MM.1S (cell line): ENCODE measurements around the gene DMRT2.

Experiments used
- DNase-seq: peaks from one replicate; pipeline ENCODE4 v3.0.0-alpha.2; 2015
- H2AFZ ChIP-seq: fragments of 300-600 bp; sonication (generic); 2 replicates; pipeline ENCODE4 v1.6.0; 2016; ENCODE audit warnings: antibody characterized with exemption, low read length
- H3F3A ChIP-seq: fragments of 300-600 bp; sonication (generic); 2 replicates; pipeline ENCODE4 v1.6.1; 2016; ENCODE audit warnings: mild to moderate bottlenecking, antibody characterized with exemption, low read length, moderate library complexity, mixed read lengths; ENCODE audit not compliant: insufficient read depth
- H3K27ac ChIP-seq: fragments of 300-600 bp; sonication (generic); 2 replicates; pipeline ENCODE4 v1.5.1; 2016; ENCODE audit warnings: mild to moderate bottlenecking, low read length
- H3K27me3 ChIP-seq: fragments of 300-600 bp; sonication (generic); replicated peaks from 2 replicates; pipeline ENCODE4 v1.6.0; 2016; ENCODE audit warnings: low read length; ENCODE audit not compliant: insufficient read depth
- H3K36me3 ChIP-seq: fragments of 300-600 bp; sonication (generic); replicated peaks from 2 replicates; pipeline ENCODE4 v1.6.1; 2016; ENCODE audit warnings: mild to moderate bottlenecking, low read length, mixed read lengths; ENCODE audit not compliant: insufficient read depth
- H3K4me1 ChIP-seq: fragments of 300-600 bp; sonication (generic); 2 replicates; pipeline ENCODE4 v1.6.1; 2016; ENCODE audit warnings: low read length, mixed read lengths
- H3K4me2 ChIP-seq: fragments of 300-600 bp; sonication (generic); 2 replicates; pipeline ENCODE4 v1.6.0; 2016; ENCODE audit warnings: low read depth, low read length
- H3K4me3 ChIP-seq: fragments of 300-600 bp; sonication (generic); 2 replicates; pipeline ENCODE4 v1.5.1; 2016; ENCODE audit warnings: low read length, mixed read lengths
- H3K79me2 ChIP-seq: fragments of 300-600 bp; sonication (generic); 2 replicates; pipeline ENCODE4 v1.6.1; 2016; ENCODE audit warnings: mixed run types, low read length, mixed read lengths
- H3K9ac ChIP-seq: fragments of 300-600 bp; sonication (generic); 2 replicates; pipeline ENCODE4 v1.6.1; 2016; ENCODE audit warnings: low read length, mixed read lengths
- H3K9me2 ChIP-seq: fragments of 300-600 bp; sonication (generic); replicated peaks from 2 replicates; pipeline ENCODE4 v1.6.1; 2016; ENCODE audit warnings: mild to moderate bottlenecking, low read length, mixed read lengths; ENCODE audit not compliant: insufficient read depth
- H3K9me3 ChIP-seq: fragments of 300-600 bp; sonication (generic); replicated peaks from 2 replicates; pipeline ENCODE4 v1.6.1; 2016; ENCODE audit warnings: mild to moderate bottlenecking, low read length, mixed read lengths; ENCODE audit not compliant: insufficient read depth
- H4K20me1 ChIP-seq: fragments of 300-600 bp; sonication (generic); 2 replicates; pipeline ENCODE4 v1.6.1; 2016; ENCODE audit warnings: mild to moderate bottlenecking, low read length, moderate library complexity, mixed read lengths; ENCODE audit not compliant: insufficient read depth
- EZH2 ChIP-seq: fragments of 300-600 bp; sonication (generic); optimal IDR thresholded peaks from 2 replicates; pipeline ENCODE3; 2017; ENCODE audit warnings: low read depth, mild to moderate bottlenecking, antibody characterized with exemption, low read length, mixed read lengths
- EZH2phosphoT487 ChIP-seq: fragments of 300-600 bp; sonication (generic); IDR thresholded peaks from 2 replicates; pipeline ENCODE4 v1.6.1; 2018; ENCODE audit warnings: antibody characterized with exemption, low read length
- TF ChIP-seq, protein P1 (sequence below): fragments of 300-600 bp; sonication (generic); IDR thresholded peaks from 2 replicates; pipeline ENCODE4 v1.5.1; 2016; ENCODE audit warnings: antibody characterized with exemption, low read length, mixed read lengths

Gene DMRT2

DNA sequence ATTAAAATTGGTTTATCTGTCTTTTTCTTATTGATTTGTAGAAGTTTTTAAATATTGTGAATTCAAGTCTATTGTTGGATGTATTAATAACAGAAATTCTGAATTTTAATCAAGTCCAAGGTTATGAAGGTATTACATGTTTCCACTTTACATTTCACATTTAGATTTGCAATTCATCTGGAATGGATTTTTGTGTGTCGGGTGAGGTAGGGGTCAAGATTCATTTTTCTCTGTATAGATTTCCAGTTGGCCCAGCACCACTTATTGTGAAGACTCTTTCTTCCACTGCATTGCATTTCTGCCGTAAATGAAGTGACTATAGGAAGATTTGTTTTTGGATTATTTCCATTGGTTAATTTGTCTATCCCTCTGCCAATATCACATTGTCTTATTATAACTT is 35.5 kb upstream of the DMRT2 start:
- DNase-seq, result no peak
- no peaks in the 10 kb centered on the region for H3K9me3 ChIP-seq
- TF ChIP-seq EZH2phosphoT487 (no peak), EZH2 (no peak)
- TF ChIP-seq, protein P1, sequence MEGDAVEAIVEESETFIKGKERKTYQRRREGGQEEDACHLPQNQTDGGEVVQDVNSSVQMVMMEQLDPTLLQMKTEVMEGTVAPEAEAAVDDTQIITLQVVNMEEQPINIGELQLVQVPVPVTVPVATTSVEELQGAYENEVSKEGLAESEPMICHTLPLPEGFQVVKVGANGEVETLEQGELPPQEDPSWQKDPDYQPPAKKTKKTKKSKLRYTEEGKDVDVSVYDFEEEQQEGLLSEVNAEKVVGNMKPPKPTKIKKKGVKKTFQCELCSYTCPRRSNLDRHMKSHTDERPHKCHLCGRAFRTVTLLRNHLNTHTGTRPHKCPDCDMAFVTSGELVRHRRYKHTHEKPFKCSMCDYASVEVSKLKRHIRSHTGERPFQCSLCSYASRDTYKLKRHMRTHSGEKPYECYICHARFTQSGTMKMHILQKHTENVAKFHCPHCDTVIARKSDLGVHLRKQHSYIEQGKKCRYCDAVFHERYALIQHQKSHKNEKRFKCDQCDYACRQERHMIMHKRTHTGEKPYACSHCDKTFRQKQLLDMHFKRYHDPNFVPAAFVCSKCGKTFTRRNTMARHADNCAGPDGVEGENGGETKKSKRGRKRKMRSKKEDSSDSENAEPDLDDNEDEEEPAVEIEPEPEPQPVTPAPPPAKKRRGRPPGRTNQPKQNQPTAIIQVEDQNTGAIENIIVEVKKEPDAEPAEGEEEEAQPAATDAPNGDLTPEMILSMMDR, result no peak

DNA sequence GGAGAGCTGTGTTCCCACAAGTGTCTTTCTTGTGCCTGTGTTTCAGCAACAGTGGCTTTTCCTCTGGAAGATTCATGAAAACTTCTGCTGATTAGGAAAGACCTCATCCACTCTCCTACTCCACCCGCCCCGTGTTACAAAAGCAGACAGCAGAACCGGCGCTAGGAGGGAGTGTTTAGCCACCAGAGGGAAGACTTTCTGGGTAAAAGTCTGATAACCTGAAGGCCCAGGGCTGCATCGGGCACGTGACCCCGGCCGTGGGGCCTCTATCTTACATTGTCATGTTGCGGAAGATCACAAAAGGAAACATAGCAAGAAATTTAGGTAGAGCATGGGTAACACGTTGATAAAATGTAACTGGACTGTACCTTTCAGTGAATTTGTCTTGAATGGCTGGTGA is 32.0 kb upstream of the DMRT2 start:
- Histone ChIP-seq H3K4me3 (no peak overlapping the region), H3K9me3 (no peaks in the 10 kb centered on the region), H4K20me1 (no peaks in the 10 kb centered on the region), H3K4me2 (peak overlapping the region; percentile 27; the same call in 1 of the 2 replicates), H3K9ac (no peak overlapping the region), H3K27ac (no peak overlapping the region), H3F3A (no peaks in the 10 kb centered on the region), H3K27me3 (no peaks in the 10 kb centered on the region), H3K79me2 (no peaks in the 10 kb centered on the region), H3K9me2 (no peaks in the 10 kb centered on the region), H2AFZ (0 out of 2 replicates have a peak overlapping the region, but pooled peaks have one; percentile 45), H3K4me1 (no peaks in the 10 kb centered on the region), H3K36me3 (no peaks in the 10 kb centered on the region)
- peak; percentile 65 for DNase-seq
- TF ChIP-seq EZH2phosphoT487, result no peak
- TF ChIP-seq, protein P1, result peak; percentile 75

More for the DNA sequence above, 35.5 kb upstream of the DMRT2 start:
- no peaks in the 10 kb centered on the region for H3K9me2 ChIP-seq
- H3F3A ChIP-seq, result no peaks in the 10 kb centered on the region
- H2AFZ ChIP-seq, result no peak overlapping the region
- no peak overlapping the region for H3K27ac ChIP-seq
- no peak overlapping the region for H3K4me3 ChIP-seq
- no peaks in the 10 kb centered on the region for H3K4me1 ChIP-seq
- no peak overlapping the region for H3K4me2 ChIP-seq
- no peaks in the 10 kb centered on the region for H3K79me2 ChIP-seq
- no peaks in the 10 kb centered on the region for H4K20me1 ChIP-seq
- no peaks in the 10 kb centered on the region for H3K36me3 ChIP-seq
- H3K9ac ChIP-seq, result no peak overlapping the region
- no peaks in the 10 kb centered on the region for H3K27me3 ChIP-seq

DNA sequence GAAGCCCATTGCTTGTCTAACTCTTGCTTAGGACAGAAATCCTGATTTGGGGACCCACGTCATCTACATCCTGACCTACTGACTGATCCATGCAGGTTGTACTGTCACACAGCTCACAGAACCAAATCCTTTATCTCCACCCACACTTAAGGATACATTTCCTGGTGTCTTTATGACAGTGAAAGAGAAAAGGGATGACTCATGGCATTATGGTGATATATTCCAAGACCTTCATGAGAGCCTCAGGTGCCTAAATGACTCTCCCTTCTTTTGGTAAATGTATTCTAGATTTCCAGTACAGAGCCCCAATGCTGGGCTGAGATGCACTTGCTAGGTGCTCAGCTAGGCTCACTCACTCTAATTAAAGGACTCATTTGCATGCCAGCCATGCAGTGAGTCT is 26.0 kb upstream of the DMRT2 start:
- H3K79me2 ChIP-seq, result no peaks in the 10 kb centered on the region
- no peak overlapping the region for H2AFZ ChIP-seq
- no peaks in the 10 kb centered on the region for H4K20me1 ChIP-seq
- no peak for DNase-seq
- no peaks in the 10 kb centered on the region for H3K36me3 ChIP-seq
- H3K4me1 ChIP-seq, result no peaks in the 10 kb centered on the region
- no peaks in the 10 kb centered on the region for H3K9me2 ChIP-seq
- no peaks in the 10 kb centered on the region for H3K27me3 ChIP-seq
- H3K9me3 ChIP-seq, result no peaks in the 10 kb centered on the region
- no peak overlapping the region for H3K4me3 ChIP-seq
- H3K4me2 ChIP-seq, result no peak overlapping the region
- no peaks in the 10 kb centered on the region for H3F3A ChIP-seq
- H3K27ac ChIP-seq, result no peak overlapping the region
- no peak overlapping the region for H3K9ac ChIP-seq
- TF ChIP-seq, protein P1, result no peak
- TF ChIP-seq EZH2 (no peak), EZH2phosphoT487 (no peak)
